ENCODE results near the gene DEFB123. TPM values are rescaled to one million over a fixed set of nuclear protein-coding genes. Genes with fewer than 3 reads are reported as not detected.

The DEFB123 gene
- total RNA-seq, 1 donor from 2014 or later, result not detected

DNA sequence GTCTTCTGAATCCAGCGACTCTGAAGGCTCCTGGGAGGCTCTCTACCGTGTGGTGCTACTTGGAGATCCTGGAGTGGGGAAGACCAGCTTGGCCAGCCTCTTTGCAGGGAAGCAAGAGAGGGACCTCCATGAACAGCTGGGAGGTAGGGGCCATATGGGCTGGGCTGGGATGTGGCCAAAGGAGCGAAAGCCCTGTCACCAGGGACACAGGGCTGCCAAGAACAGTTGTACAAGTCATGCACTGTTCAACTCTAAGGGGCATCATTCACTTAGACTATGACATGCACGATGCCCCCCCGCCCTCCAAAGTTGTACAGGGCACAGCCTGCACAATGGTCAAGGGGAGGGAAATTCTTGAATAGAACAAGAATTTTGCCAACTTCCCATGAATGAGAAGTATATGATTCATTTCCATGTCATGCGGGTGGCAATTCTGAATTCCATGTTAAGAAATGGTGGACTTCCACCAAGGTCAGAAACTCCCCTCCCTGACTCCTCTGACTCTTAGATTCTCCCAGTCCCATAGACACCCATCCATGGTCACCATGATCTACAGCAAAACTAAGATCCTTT lies 36.3 kb downstream of the DEFB123 start:
- Mint-ChIP-seq H3K9me3 (no peaks in the 10 kb centered on the region), H3K4me1 (ENCODE audit: low read depth) (peaks cover 14% of the 10 kb centered on the region), H3K27me3 (ENCODE audit: insufficient read depth) (peaks cover 33% of the 10 kb centered on the region), H3K27ac (no peak overlapping the region), H3K4me3 (no peak overlapping the region), H3K36me3 (ENCODE audit: low read depth) (peaks cover 2% of the 10 kb centered on the region)
- no peak for DNase-seq (ENCODE audit: low spot score)
- intact Hi-C loops (cut with micrococcal nuclease), result no loop called here

- Mint-ChIP-seq H3K36me3 (ENCODE audit: low read depth) (no peaks in the 10 kb centered on the region), H3K27me3 (ENCODE audit: insufficient read depth) (peaks cover 17% of the 10 kb centered on the region), H3K4me1 (ENCODE audit: low read depth) (peaks cover 7% of the 10 kb centered on the region), H3K9me3 (no peaks in the 10 kb centered on the region), H3K27ac (no peak overlapping the region), H3K4me3 (no peak overlapping the region)
- no peak for DNase-seq (ENCODE audit: low spot score)
- intact Hi-C loops (cut with micrococcal nuclease), result no loop called here
These were observed 43.6 kb downstream of the DEFB123 start for GRCh38 chr20:31484001-31484400.

- Mint-ChIP-seq H3K27ac (peak overlapping the region; percentile 35), H3K27me3 (ENCODE audit: insufficient read depth) (peaks cover 17% of the 10 kb centered on the region), H3K4me1 (ENCODE audit: low read depth) (peaks cover 7% of the 10 kb centered on the region), H3K4me3 (no peak overlapping the region), H3K36me3 (ENCODE audit: low read depth) (no peaks in the 10 kb centered on the region), H3K9me3 (no peaks in the 10 kb centered on the region)
- no peak for DNase-seq (ENCODE audit: low spot score)
- intact Hi-C loops (cut with micrococcal nuclease), result no loop called here
These were observed 45.3 kb downstream of the DEFB123 start for GRCh38 chr20:31485450-31486339.

GRCh38 chr20:31488115-31488514 lies 47.7 kb downstream of the DEFB123 start:
- peaks cover 7% of the 10 kb centered on the region for H3K4me1 Mint-ChIP-seq (ENCODE audit: low read depth)
- intact Hi-C loops (cut with micrococcal nuclease), result no loop called here

DNA sequence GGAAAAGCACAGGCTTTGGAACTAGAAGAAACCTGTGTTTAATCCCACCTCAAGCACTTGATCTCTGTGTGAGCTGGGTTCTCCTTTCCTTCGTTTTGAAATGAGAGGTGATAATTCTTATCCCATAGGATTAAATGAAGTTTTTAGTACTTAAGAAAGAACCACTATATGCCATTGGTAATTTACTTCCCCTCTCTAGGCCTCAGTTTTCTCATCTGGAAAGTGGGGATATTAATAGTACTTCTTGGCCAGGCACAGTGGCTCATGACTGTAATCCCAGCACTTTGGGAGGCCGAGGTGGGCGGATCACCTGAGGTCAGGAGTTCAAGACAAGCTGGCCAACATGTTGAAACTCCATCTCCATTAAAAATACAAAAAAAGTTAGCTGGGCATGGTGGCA lies 48.7 kb downstream of the DEFB123 start:
- Mint-ChIP-seq H3K9me3 (no peaks in the 10 kb centered on the region), H3K27me3 (ENCODE audit: insufficient read depth) (peaks cover 16% of the 10 kb centered on the region), H3K4me3 (no peak overlapping the region), H3K36me3 (ENCODE audit: low read depth) (no peaks in the 10 kb centered on the region), H3K27ac (no peak overlapping the region), H3K4me1 (ENCODE audit: low read depth) (peaks cover 7% of the 10 kb centered on the region)
- intact Hi-C loops (cut with micrococcal nuclease), result no loop called here
- DNase-seq (ENCODE audit: low spot score), result no peak

More at GRCh38 chr20:31488115-31488514, 47.7 kb downstream of the DEFB123 start:
- no peak for DNase-seq (ENCODE audit: low spot score)
- H3K27ac Mint-ChIP-seq, result no peak overlapping the region
- H3K36me3 Mint-ChIP-seq (ENCODE audit: low read depth), result no peaks in the 10 kb centered on the region
- peaks cover 16% of the 10 kb centered on the region for H3K27me3 Mint-ChIP-seq (ENCODE audit: insufficient read depth)
- no peaks in the 10 kb centered on the region for H3K9me3 Mint-ChIP-seq
- H3K4me3 Mint-ChIP-seq, result no peak overlapping the region

DNA sequence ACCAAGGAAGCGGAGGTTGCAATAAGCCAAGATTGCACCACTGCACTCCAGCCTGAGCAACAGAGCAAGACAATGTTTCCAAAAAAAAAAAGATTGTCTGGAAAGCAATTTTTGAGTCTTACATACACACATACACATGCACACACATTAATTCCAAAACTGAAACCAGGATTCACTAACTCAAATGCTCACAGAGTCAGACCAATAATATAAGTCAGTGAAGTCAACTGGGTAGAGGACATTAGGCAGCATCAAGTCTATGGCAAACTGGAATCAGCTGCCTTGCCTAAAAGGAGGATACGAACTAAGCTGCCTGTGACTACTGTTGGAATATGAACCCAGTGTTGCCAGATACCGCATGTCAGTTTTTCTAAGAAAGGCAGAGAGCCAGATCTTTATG lies 50.3 kb downstream of the DEFB123 start:
- Mint-ChIP-seq H3K9me3 (no peaks in the 10 kb centered on the region), H3K4me3 (no peak overlapping the region), H3K27ac (no peak overlapping the region), H3K36me3 (ENCODE audit: low read depth) (no peaks in the 10 kb centered on the region), H3K27me3 (ENCODE audit: insufficient read depth) (peaks cover 10% of the 10 kb centered on the region), H3K4me1 (ENCODE audit: low read depth) (peaks cover 7% of the 10 kb centered on the region)
- DNase-seq (ENCODE audit: low spot score), result no peak
- intact Hi-C loops (cut with micrococcal nuclease), result no loop called here

- Mint-ChIP-seq H3K27ac (no peak overlapping the region), H3K27me3 (ENCODE audit: insufficient read depth) (peaks cover 9% of the 10 kb centered on the region), H3K4me1 (ENCODE audit: low read depth) (no peaks in the 10 kb centered on the region), H3K9me3 (no peaks in the 10 kb centered on the region), H3K36me3 (ENCODE audit: low read depth) (no peaks in the 10 kb centered on the region), H3K4me3 (no peak overlapping the region)
- intact Hi-C loops (cut with micrococcal nuclease), result no loop called here
- no peak for DNase-seq (ENCODE audit: low spot score)
These were observed 53.7 kb downstream of the DEFB123 start for GRCh38 chr20:31494131-31494530.

DNA sequence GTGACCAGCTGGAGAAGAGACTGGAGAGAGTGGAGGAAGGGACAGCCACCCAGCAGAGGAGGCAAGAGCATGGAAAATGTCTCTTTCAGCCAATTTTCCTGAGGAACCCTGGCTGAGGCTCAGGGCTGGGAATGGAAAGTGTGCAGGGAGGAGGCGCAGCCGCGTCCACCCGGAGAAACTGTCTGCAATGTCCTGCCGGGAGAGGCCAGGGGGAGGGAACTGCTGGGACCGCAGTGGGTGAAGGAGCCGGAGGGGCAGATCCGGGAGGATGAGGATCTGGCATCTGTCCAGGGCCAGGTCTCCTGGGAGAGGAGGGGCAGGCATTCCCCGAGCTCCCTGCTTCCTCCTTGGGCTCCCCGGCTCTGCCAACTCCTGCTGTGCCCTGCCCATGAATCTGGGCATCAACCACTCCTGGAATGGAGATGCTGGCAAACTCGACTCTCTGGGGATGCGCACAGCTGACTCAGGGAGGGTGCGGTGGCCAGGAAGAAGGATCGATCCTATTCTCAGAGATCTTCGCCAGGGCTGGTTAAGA lies 56.4 kb downstream of the DEFB123 start:
- Mint-ChIP-seq H3K27me3 (ENCODE audit: insufficient read depth) (peaks cover 9% of the 10 kb centered on the region), H3K27ac (no peak overlapping the region), H3K36me3 (ENCODE audit: low read depth) (no peaks in the 10 kb centered on the region), H3K9me3 (no peaks in the 10 kb centered on the region), H3K4me1 (ENCODE audit: low read depth) (no peaks in the 10 kb centered on the region), H3K4me3 (no peak overlapping the region)
- no peak for DNase-seq (ENCODE audit: low spot score)
- intact Hi-C loops (cut with micrococcal nuclease), result no loop called here

DNA sequence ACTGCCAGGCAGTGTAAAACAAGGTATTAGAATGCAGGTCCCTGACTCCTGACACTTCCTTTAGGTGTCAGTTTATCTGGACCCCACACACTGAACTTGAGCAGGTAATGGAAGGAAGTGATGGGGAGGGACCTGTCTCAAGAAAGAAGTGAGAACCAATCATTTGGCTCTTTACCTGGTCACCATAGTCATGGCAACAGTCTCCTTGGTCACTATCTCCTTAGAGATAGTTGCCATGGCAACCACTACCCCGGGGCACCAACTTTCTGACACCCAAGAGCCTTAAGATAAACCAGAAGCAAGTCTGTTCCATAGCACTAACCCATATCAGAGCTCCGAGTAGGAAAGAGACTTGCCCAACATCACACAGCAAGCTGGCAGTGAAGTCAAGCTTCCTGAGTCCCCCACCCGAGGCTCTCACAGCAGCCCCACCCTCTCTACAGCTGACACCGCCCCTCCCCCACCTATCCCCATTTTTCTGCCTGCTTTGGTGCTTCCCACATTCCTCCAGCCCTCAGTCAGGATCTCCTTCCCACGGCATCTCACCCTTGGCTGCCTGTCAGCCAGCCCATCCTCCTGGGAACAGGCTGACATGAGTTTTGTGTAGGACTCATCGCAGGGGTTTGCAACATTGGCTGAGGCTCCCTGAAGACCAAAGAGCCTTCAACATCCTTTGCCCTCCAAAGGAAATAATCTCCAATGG lies 57.6 kb downstream of the DEFB123 start:
- H3K27ac Mint-ChIP-seq, result no peak overlapping the region
- H3K9me3 Mint-ChIP-seq, result no peaks in the 10 kb centered on the region
- H3K4me3 Mint-ChIP-seq, result no peak overlapping the region
- no peaks in the 10 kb centered on the region for H3K4me1 Mint-ChIP-seq (ENCODE audit: low read depth)
- intact Hi-C loops (cut with micrococcal nuclease), result no loop called here
- H3K27me3 Mint-ChIP-seq (ENCODE audit: insufficient read depth), result peaks cover 9% of the 10 kb centered on the region
- H3K36me3 Mint-ChIP-seq (ENCODE audit: low read depth), result no peaks in the 10 kb centered on the region
- no peak for DNase-seq (ENCODE audit: low spot score)

Other genes starting within 250 kb of the DEFB123 start
- gene DEFB115, start 183.0 kb upstream of the DEFB123 start, total RNA-seq, result not detected in 2 replicates
- not detected in 2 replicates for gene DEFB116, start 132.0 kb upstream of the DEFB123 start, total RNA-seq
- not detected in 2 replicates for gene DEFB118, start 72.0 kb upstream of the DEFB123 start, total RNA-seq
- gene DEFB119, start 50.0 kb upstream of the DEFB123 start, total RNA-seq, result not detected in 2 replicates
- not detected in 2 replicates for gene DEFB121, start 34.4 kb upstream of the DEFB123 start, total RNA-seq
- not detected in 2 replicates for gene DEFB124, start 34.5 kb downstream of the DEFB123 start, total RNA-seq
- gene REM1, start 34.7 kb downstream of the DEFB123 start, total RNA-seq, result not detected in 2 replicates
- gene HM13, start 73.8 kb downstream of the DEFB123 start, total RNA-seq, result 215 and 228 TPM in 2 replicates
- gene ID1, start 164.7 kb downstream of the DEFB123 start, total RNA-seq, result 3.4 and 4.0 TPM in 2 replicates
- gene COX4I2, start 197.3 kb downstream of the DEFB123 start, total RNA-seq, result not detected in 2 replicates